IMR-90 (cell line): ENCODE data around the gene SLC66A2. TPM values are rescaled to one million over a fixed set of nuclear protein-coding genes. Genes with fewer than 3 reads are reported as not detected.

Experiments
- ATAC-seq: fragments of 200-7000 bp; cut with Tn5 transposase; 2 replicates; pipeline ENCODE4 v1.9.1; 2020; ENCODE audit warnings: low read depth, mild to moderate bottlenecking, moderate library complexity
- BruUV-seq: library from RNA; stranded (reverse); fragments of 400-500 nt; replicated peaks from 2 replicates; lab custom pipeline; 2021; lab: Mats Ljungman, UMichigan
- CTCF ChIA-PET: fragments of 300-600 bp; formaldehyde crosslinking; extraction: SDS; loops from one replicate; lab custom pipeline; 2021; ENCODE audit warnings: antibody characterized with exemption; lab: Yijun Ruan, JAX
- POLR2A ChIA-PET: fragments of 300-600 bp; sonication (Branson Sonifier 250); formaldehyde crosslinking; loops from one replicate; lab custom pipeline; 2022; ENCODE audit warnings: antibody characterized with exemption; ENCODE audit not compliant: unreplicated experiment; lab: Charles Lee
- DNase-seq: peaks from one replicate; pipeline ENCODE4 v3.0.0; 2013
- H2AFZ ChIP-seq: replicated peaks from 2 replicates; pipeline ENCODE3; 2013; ENCODE audit warnings: low read length, mild to moderate bottlenecking; ENCODE audit not compliant: poor library complexity
- H2AK5ac ChIP-seq: 2 replicates; pipeline ENCODE4 v1.6.1; 2013; ENCODE audit warnings: low read depth, low read length, inconsistent platforms
- H2AK9ac ChIP-seq: replicated peaks from 2 replicates; pipeline ENCODE3; 2013; ENCODE audit warnings: mild to moderate bottlenecking, low read depth, low read length, moderate library complexity; ENCODE audit not compliant: poor library complexity
- H2BK120ac ChIP-seq: 2 replicates; pipeline ENCODE4 v1.6.1; 2013; ENCODE audit warnings: low read depth, low read length, inconsistent platforms
- H2BK15ac ChIP-seq: 3 replicates; pipeline ENCODE4 v1.6.1; 2013; ENCODE audit warnings: low read depth, low read length, inconsistent platforms
- H2BK20ac ChIP-seq: 2 replicates; pipeline ENCODE4 v1.6.1; 2013; ENCODE audit warnings: low read depth, mild to moderate bottlenecking, inconsistent platforms, low read length, moderate library complexity
- H2BK5ac ChIP-seq: 2 replicates; pipeline ENCODE4 v1.6.1; 2013; ENCODE audit warnings: mild to moderate bottlenecking, low read depth, low read length, inconsistent platforms; ENCODE audit not compliant: poor library complexity, severe bottlenecking
- H3K14ac ChIP-seq: replicated peaks from 2 replicates; pipeline ENCODE4 v1.6.1; 2013; ENCODE audit warnings: low read depth, low read length, inconsistent platforms
- H3K18ac ChIP-seq: 2 replicates; pipeline ENCODE4 v1.6.1; 2013; ENCODE audit warnings: low read depth, low read length, control low read depth
- H3K23ac ChIP-seq: 2 replicates; pipeline ENCODE4 v1.6.1; 2013; ENCODE audit warnings: low read depth, low read length, inconsistent platforms
- H3K27ac ChIP-seq: 2 replicates; pipeline ENCODE4 v1.5.1; 2013; ENCODE audit warnings: mild to moderate bottlenecking, control low read depth, low read length; ENCODE audit not compliant: insufficient read depth
- H3K27me3 ChIP-seq: 2 replicates; pipeline ENCODE4 v1.6.1; 2013; ENCODE audit warnings: low read length; ENCODE audit not compliant: control insufficient read depth, insufficient read depth
- H3K36me3 ChIP-seq: 2 replicates; pipeline ENCODE4 v1.6.1; 2013; ENCODE audit warnings: low read length, mixed read lengths; ENCODE audit not compliant: control insufficient read depth, insufficient read depth
- H3K4ac ChIP-seq: 2 replicates; pipeline ENCODE4 v1.6.1; 2013; ENCODE audit warnings: low read depth, low read length, inconsistent platforms
- H3K4me1 ChIP-seq: 2 replicates; pipeline ENCODE4 v1.6.1; 2013; ENCODE audit warnings: low read length, mixed read lengths; ENCODE audit not compliant: control insufficient read depth, insufficient read depth
- H3K4me2 ChIP-seq: 2 replicates; pipeline ENCODE4 v1.6.1; 2013; ENCODE audit warnings: low read depth, mild to moderate bottlenecking, control low read depth, low read length, moderate library complexity
- H3K4me3 ChIP-seq: 2 replicates; pipeline ENCODE4 v1.5.1; 2013; ENCODE audit warnings: low read depth, mild to moderate bottlenecking, control low read depth, low read length, moderate library complexity; ENCODE audit not compliant: insufficient read depth
- H3K56ac ChIP-seq: 2 replicates; pipeline ENCODE4 v1.6.1; 2013; ENCODE audit warnings: low read length, inconsistent platforms; ENCODE audit not compliant: insufficient read depth; ENCODE audit errors: extremely low read depth
- H3K79me1 ChIP-seq, 2 experiments: 2 replicates each; pipeline ENCODE4 v1.6.1; 2013; ENCODE audit warnings: low read length in 2 of 2, inconsistent platforms in 1 of 2, low read depth in 1 of 2
- H3K9ac ChIP-seq: 2 replicates; pipeline ENCODE4 v1.6.1; 2013; ENCODE audit warnings: low read depth, low read length, control low read depth
- H3K9me1 ChIP-seq: 2 replicates; pipeline ENCODE4 v1.6.1; 2013; ENCODE audit warnings: low read length, inconsistent platforms; ENCODE audit not compliant: insufficient read depth
- H3K9me3 ChIP-seq: 2 replicates; pipeline ENCODE4 v1.6.1; 2013; ENCODE audit warnings: low read length; ENCODE audit not compliant: control insufficient read depth, insufficient read depth
- H4K20me1 ChIP-seq: 2 replicates; pipeline ENCODE4 v1.6.1; 2013; ENCODE audit warnings: low read length, inconsistent platforms; ENCODE audit not compliant: insufficient read depth
- H4K5ac ChIP-seq: 2 replicates; pipeline ENCODE4 v1.6.1; 2013; ENCODE audit warnings: mild to moderate bottlenecking, low read depth, low read length, control low read depth
- H4K8ac ChIP-seq, 2 experiments: 2 replicates each; pipeline ENCODE4 v1.6.1; 2013; ENCODE audit warnings: low read depth in 2 of 2, low read length in 2 of 2, control low read depth in 1 of 2, inconsistent platforms in 1 of 2
- H4K91ac ChIP-seq: 2 replicates; pipeline ENCODE4 v1.6.1; 2013; ENCODE audit warnings: low read depth, low read length, inconsistent platforms; ENCODE audit not compliant: insufficient read depth
- CEBPB ChIP-seq: IDR thresholded peaks from 2 replicates; pipeline ENCODE4 v1.6.1; 2012; ENCODE audit warnings: low read depth, low read length, improper control_type of control experiment
- MAFK ChIP-seq: IDR thresholded peaks from 2 replicates; pipeline ENCODE4 v1.6.1; 2012; ENCODE audit warnings: low read depth, low read length, improper control_type of control experiment
- MAZ ChIP-seq: IDR thresholded peaks from 2 replicates; pipeline ENCODE4 v1.6.1; 2012; ENCODE audit warnings: low read depth, mild to moderate bottlenecking, low read length, improper control_type of control experiment, moderate library complexity, borderline replicate concordance
- MXI1 ChIP-seq: IDR thresholded peaks from 2 replicates; pipeline ENCODE4 v1.6.1; 2012; ENCODE audit warnings: low read depth, mild to moderate bottlenecking, low read length, moderate library complexity, borderline replicate concordance
- NFE2L2 ChIP-seq: fragments of 150-350 bp; IDR thresholded peaks from 2 replicates; pipeline ENCODE4 v1.6.1; 2016; ENCODE audit warnings: low read depth, mild to moderate bottlenecking, low read length
- RCOR1 ChIP-seq: IDR thresholded peaks from 2 replicates; pipeline ENCODE4 v1.6.1; 2012; ENCODE audit warnings: mild to moderate bottlenecking, low read length, improper control_type of control experiment; ENCODE audit not compliant: insufficient replicate concordance
- SMC3 ChIP-seq: fragments of 150-350 bp; IDR thresholded peaks from 2 replicates; pipeline ENCODE4 v1.6.1; 2016; ENCODE audit warnings: low read depth, mild to moderate bottlenecking, antibody characterized with exemption, low read length, moderate library complexity
- WGBS, 2 experiments: methylation state at CpG; one replicate each; pipeline versions ENCODE4 v1.1.5 to v1.1.7; 2013; ENCODE audit warnings: missing lambda C conversion rate in 2 of 2; ENCODE audit not compliant: insufficient read length in 1 of 2; ENCODE audit errors: extremely low coverage in 2 of 2; 5-methylcytosine and 5-hydroxymethylcytosine counted together
- dilution Hi-C: fragments of 300-500 bp; cut with HindIII; formaldehyde crosslinking; loops from one replicate; pipeline ENCODE4 v1.14.3; 2018; ENCODE audit warnings: low sequenced_read_pairs; ENCODE audit not compliant: unreplicated experiment
- in situ Hi-C: fragments of 300-500 bp; cut with MboI; formaldehyde crosslinking; loops from 3 replicates; pipeline ENCODE4 v1.14.3; 2019; ENCODE audit warnings: low sequenced_read_pairs, inconsistent platforms, mixed read lengths
- intact Hi-C: fragments of 100-400 bp; cut with micrococcal nuclease; formaldehyde crosslinking; loops from 2 replicates; pipeline ENCODE4 v1.10.0; 2022
- polyA plus RNA-seq, 3 experiments: library from polyadenylated mRNA; depleted of rRNA; stranded (reverse); fragments of >200 nt; gene quantifications; 2 replicates each; pipeline ENCODE4 v1.2.3, GENCODE V29; 2012; ENCODE audit warnings: low replicate concordance in 1 of 3
- total RNA-seq: library from RNA; depleted of rRNA; stranded (reverse); fragments of >200 nt; gene quantifications from 2 replicates; pipeline ENCODE4 v1.2.3, GENCODE V29; 2012
- TF ChIP-seq, protein P1 (sequence below): fragments of 150-350 bp; IDR thresholded peaks from 2 replicates; pipeline ENCODE4 v1.6.1; 2016; ENCODE audit warnings: low read depth, mild to moderate bottlenecking, low read length, moderate library complexity, borderline replicate concordance

SLC66A2 gene
- total and polyA plus RNA-seq, 2 of the 4 experiments (the other 2 are of a cell fraction), result 17.6 to 23.5 TPM

DNA sequence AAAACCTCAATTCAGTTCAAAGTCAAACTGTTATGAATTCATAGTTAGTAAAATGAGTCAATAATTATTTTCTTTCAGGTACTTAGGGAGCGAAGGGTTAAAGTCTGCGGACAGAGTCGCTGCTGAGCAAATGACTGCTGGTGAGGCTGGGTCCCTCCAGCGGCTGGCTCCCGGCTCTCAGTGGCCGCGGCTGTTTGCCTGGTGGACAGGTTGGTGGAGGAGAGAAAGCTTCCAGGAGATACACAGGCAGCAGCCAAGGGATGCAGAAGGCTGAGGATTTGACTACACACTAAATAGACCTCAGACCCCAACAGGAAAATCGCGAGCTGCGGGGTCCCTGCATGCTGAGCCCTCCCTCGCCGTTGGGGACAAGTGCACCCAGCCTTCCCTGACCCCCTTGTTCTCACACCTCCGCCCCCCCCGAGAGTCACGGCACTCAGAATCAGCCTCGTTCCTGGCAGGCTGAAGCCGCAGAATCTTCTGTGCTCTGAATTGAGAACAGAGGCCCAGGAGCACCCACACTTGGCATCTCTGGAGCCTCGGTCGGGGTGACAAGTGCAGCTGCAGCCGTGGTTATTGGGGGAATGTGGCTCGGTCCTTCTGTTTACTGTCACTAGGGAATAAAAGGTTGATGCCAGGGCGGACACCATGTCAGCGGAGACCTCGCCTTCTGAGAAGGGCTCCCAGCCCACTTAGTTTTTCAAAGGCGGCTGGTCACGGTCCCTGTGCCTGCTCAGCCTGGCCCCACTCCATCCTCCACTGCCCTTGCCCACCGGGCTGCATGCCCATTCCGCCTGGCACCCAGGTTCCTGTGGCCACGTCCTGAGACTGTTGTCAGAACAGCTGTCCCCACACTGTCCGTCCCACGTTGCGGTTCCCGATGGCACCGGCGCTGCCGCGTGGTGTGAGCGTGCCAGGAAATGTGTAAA is 74.0 kb downstream of the SLC66A2 start (continued):
- no peak for TF ChIP-seq MXI1

DNA sequence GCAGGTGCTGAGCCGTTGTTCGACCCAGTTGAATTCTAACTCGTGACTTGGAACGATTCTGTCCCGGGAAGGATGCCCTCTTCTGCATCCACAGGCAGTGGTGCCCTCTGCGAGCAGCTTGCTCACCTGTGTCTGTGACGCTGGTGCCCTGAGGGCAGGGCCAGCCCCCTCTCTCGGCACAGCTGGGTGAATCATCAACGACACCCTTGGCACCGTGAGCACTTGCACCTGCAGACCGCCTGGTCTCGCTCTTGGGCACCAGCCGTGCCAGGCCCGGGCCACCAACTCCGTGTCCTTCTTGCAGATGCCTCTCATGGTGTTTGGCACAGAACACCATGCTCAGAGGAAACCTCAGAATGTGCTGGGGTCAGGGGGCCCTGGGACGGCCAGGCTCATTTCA is 75.0 kb downstream of the SLC66A2 start:
- Histone ChIP-seq H2BK20ac (no peak overlapping the region), H2AK9ac (no peak overlapping the region), H3K23ac (no peak overlapping the region), H2AK5ac (no peak overlapping the region), H3K56ac (no peak overlapping the region), H3K4me1 (no peaks in the 10 kb centered on the region), H3K27me3 (no peaks in the 10 kb centered on the region; the same call in none of the 2 replicates), H3K9me3 (peaks cover 5% of the 10 kb centered on the region; the same call in 1 of the 2 replicates), H4K91ac (no peak overlapping the region), H2AFZ (no peak overlapping the region), H3K4ac (no peak overlapping the region), H2BK120ac (no peak overlapping the region), H2BK5ac (no peak overlapping the region), H3K18ac (no peak overlapping the region), H3K9me1 (no peaks in the 10 kb centered on the region), H3K14ac (no peak overlapping the region), H3K4me3 (no peak overlapping the region), H4K20me1 (no peaks in the 10 kb centered on the region), H4K5ac (no peak overlapping the region), H3K79me1 (no peaks in the 10 kb centered on the region), H3K9ac (no peak overlapping the region), H3K4me2 (no peak overlapping the region), H3K36me3 (no peaks in the 10 kb centered on the region; the same call in 1 of the 2 replicates), H4K8ac (no peak overlapping the region), H3K27ac (no peak overlapping the region), H2BK15ac (no peak overlapping the region)
- WGBS, 2 experiments, result 51% methylated on average over 4 of the region's 16 CpGs; no CpG with 5 or more reads in 1 of the 2 experiments
- ATAC-seq (no peak), DNase-seq (no peak)
- dilution Hi-C loops, result no loop called here
- TF ChIP-seq SMC3, result no peak
- no peak for TF ChIP-seq CEBPB
- TF ChIP-seq NFE2L2, result no peak
- no peak for TF ChIP-seq MAFK
- TF ChIP-seq, protein P1, sequence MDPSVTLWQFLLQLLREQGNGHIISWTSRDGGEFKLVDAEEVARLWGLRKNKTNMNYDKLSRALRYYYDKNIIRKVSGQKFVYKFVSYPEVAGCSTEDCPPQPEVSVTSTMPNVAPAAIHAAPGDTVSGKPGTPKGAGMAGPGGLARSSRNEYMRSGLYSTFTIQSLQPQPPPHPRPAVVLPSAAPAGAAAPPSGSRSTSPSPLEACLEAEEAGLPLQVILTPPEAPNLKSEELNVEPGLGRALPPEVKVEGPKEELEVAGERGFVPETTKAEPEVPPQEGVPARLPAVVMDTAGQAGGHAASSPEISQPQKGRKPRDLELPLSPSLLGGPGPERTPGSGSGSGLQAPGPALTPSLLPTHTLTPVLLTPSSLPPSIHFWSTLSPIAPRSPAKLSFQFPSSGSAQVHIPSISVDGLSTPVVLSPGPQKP, result no peak
- TF ChIP-seq RCOR1, result no peak
- no peak for TF ChIP-seq MAZ
- in situ Hi-C loops, result no loop called here
- ChIA-PET CTCF (interaction anchor here (0.6 kb wide), 1 partner anchor 18 kb away, joined by 3 read pairs; no protein-coding TSS in a partner anchor), POLR2A (no interaction called here)
- intact Hi-C loops, result no loop called here
- BruUV-seq, result no TSS peak
